D721Med (cell line): ENCODE results near the gene ZNF575.

Experiments
- DNase-seq: peaks from one replicate; pipeline ENCODE4 v3.0.0; 2011; ENCODE audit warnings: low spot score; ENCODE audit not compliant: insufficient read length
- FAIRE-seq: peaks from 2 replicates; lab custom pipeline; 2011; peaks lifted over from hg19 to GRCh38; lab: Jason Lieb, UNC
- TF ChIP-seq, protein P1 (sequence below): IDR thresholded peaks from 2 replicates; pipeline ENCODE4 v1.5.1; 2012; ENCODE audit warnings: mild to moderate bottlenecking, control low read depth; ENCODE audit not compliant: insufficient read depth; ENCODE audit errors: missing control alignments

ZNF575 gene

DNA sequence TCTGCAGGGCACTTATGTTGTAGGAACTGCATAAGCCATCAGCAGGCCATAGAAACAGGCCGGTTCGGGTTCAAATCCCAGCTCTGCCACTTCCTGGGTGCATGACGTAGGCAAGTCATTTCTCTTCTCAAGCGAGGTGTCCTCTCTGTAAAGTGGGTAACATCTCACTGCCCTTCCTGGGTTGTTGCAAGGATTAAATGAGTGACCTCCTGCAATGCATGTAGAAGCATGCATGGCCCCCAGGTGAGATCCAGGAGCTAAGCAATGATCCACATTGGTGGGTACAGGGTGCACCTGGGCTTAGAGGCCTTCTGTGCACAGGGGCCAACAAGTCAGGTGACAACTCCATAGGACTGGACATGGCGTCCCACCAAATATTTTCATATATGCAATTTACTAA, 42.2 kb upstream of the ZNF575 start:
- TF ChIP-seq, protein P1, sequence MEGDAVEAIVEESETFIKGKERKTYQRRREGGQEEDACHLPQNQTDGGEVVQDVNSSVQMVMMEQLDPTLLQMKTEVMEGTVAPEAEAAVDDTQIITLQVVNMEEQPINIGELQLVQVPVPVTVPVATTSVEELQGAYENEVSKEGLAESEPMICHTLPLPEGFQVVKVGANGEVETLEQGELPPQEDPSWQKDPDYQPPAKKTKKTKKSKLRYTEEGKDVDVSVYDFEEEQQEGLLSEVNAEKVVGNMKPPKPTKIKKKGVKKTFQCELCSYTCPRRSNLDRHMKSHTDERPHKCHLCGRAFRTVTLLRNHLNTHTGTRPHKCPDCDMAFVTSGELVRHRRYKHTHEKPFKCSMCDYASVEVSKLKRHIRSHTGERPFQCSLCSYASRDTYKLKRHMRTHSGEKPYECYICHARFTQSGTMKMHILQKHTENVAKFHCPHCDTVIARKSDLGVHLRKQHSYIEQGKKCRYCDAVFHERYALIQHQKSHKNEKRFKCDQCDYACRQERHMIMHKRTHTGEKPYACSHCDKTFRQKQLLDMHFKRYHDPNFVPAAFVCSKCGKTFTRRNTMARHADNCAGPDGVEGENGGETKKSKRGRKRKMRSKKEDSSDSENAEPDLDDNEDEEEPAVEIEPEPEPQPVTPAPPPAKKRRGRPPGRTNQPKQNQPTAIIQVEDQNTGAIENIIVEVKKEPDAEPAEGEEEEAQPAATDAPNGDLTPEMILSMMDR, result no peak
- no peak for DNase-seq
- FAIRE-seq, result no peak

DNA sequence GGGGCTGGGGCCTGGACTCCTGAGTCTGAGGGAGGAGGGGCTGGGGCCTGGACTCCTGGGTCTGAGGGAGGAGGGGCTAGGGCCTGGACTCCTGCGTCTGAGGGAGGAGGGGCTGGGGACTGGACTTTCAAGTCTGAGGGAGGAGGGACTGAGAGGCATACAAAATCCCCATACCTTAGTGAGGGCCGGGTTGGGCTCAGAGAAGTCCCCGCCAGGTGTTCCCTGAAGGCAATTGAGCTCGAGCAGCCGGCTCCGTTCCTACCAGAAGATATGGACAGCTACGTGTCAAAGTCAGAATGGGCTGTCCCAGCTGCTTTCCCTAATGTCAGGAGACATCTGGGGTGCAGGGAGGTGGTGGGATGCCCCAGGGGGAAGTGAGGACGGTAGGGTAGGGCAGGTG, 37.9 kb upstream of the ZNF575 start:
- no peak for DNase-seq
- TF ChIP-seq, protein P1, result no peak
- no peak for FAIRE-seq

DNA sequence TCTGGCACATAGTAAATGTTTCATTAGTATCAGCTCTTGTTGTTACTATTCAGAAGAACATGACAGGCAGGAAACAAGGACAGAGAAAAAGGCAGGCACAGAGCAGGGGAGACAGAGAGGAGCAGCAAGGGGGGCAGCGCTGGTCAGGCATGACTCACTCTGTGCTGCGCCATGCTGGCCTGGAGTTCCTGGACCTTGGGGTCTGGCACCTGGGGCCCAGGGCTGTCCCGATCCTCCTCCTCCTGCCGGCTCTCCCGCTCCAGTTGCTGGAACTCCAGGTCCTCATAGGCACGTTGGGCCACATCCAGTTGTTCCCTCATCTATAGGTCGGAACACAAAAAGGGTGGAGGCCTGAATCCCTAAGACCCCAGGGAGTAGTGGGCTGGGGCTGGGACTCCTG, 36.0 kb upstream of the ZNF575 start:
- TF ChIP-seq, protein P1, result no peak
- FAIRE-seq (no peak), DNase-seq (no peak)

- FAIRE-seq (no peak), DNase-seq (no peak)
- TF ChIP-seq, protein P1, result no peak
These were observed 34.6 kb upstream of the ZNF575 start for GRCh38 chr19:43498233-43498842.

GRCh38 chr19:43499042-43499441, 33.9 kb upstream of the ZNF575 start:
- FAIRE-seq (no peak), DNase-seq (no peak)
- TF ChIP-seq, protein P1, result no peak

DNA sequence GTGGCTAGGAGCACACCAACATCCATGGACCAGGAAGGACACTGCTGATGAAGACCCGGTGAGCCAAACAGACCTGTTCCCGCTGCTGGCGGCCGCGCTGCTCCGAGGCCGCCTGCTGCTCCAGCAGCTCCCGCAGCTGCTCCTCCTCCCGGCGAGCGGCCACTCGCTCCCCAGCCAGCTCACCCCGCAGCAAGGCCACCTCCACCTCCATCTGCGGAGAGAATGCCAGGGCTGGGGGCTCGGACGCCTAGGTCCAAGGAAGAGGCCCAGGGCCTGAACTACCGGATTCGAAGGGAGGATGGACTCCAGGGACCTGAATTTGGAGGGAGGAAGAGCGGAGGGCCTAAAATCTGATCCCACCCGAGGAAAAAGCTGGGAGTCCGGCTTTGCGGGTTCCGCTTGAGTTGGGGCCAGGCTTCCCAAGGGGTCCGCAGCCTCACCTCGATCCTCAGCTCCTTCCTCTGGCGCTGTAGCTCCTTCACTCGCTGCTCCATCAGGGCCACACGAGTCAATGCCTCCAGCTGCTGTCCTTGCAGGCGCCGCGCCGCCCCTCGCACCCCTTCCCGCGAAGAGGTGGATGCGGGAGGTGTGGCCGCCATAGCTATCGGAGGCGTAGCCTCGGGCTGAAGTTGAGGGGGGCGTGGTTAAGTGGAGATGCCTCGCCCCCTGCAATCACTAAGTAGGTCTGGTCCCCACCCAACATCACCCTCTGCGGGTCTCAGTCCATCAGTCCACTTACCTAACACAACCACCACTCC, 31.1 kb upstream of the ZNF575 start:
- TF ChIP-seq, protein P1, result no peak
- FAIRE-seq, result no peak
- no peak for DNase-seq

GRCh38 chr19:43502419-43502976, 30.5 kb upstream of the ZNF575 start:
- TF ChIP-seq, protein P1, result no peak
- no peak for FAIRE-seq
- no peak for DNase-seq
